Spinal cord (tissue), 10 donors: ENCODE measurements around the gene TPR. TPM values are rescaled to one million over a fixed set of nuclear protein-coding genes. Genes with fewer than 3 reads are reported as not detected.
A peak's percentile ranks its signal among the peaks of the same experiment; 100 is the strongest.

Source experiments
- DNase-seq, 6 donors: peaks; one replicate each; pipeline versions ENCODE4 v3.0.0 to v3.0.0-alpha.2; 2013 to 2015; ENCODE audit warnings: low spot score in 6 of 6, low read depth in 4 of 6
- H3K27ac ChIP-seq: one replicate; pipeline ENCODE4 v1.5.1; 2013; ENCODE audit warnings: low read depth, low read length, control low read depth
- H3K27me3 ChIP-seq: one replicate; pipeline ENCODE4 v1.6.1; 2013; ENCODE audit warnings: low read length; ENCODE audit not compliant: control insufficient read depth, insufficient read depth
- H3K36me3 ChIP-seq: one replicate; pipeline ENCODE4 v1.6.1; 2013; ENCODE audit warnings: low read length; ENCODE audit not compliant: control insufficient read depth, insufficient read depth
- H3K4me1 ChIP-seq: one replicate; pipeline ENCODE4 v1.6.1; 2013; ENCODE audit warnings: low read length; ENCODE audit not compliant: control insufficient read depth, insufficient read depth
- H3K4me3 ChIP-seq: one replicate; pipeline ENCODE4 v1.5.1; 2013; ENCODE audit warnings: low read depth, low read length, control low read depth
- H3K9me3 ChIP-seq: one replicate; pipeline ENCODE4 v1.6.1; 2013; ENCODE audit warnings: low read length; ENCODE audit not compliant: control insufficient read depth, insufficient read depth
- WGBS: methylation state at CpG from one replicate; pipeline ENCODE4 v1.1.5; 2013; ENCODE audit warnings: missing lambda C conversion rate; ENCODE audit not compliant: insufficient coverage; 5-methylcytosine and 5-hydroxymethylcytosine counted together
- polyA plus RNA-seq, 2 donors: library from polyadenylated mRNA; unstranded; fragments of 120-200 nt; gene quantifications; one replicate each; pipeline ENCODE4 v1.2.1, GENCODE V29; 2013; ENCODE audit not compliant: insufficient read length in 2 of 2
- total RNA-seq, 2 donors: library from RNA; depleted of rRNA in 1 of 2; stranded (reverse); fragments of 120-200 nt in 1 of 2; fragments of >200 nt in 1 of 2; gene quantifications; one replicate each; pipeline versions ENCODE4 v1.2.3 to v1.2.4, GENCODE V29; 2013 to 2014
- donor health status: healthy.

Gene TPR
- total and polyA plus RNA-seq, 4 donors: 65.3 to 120 (median 81.4) TPM

DNA sequence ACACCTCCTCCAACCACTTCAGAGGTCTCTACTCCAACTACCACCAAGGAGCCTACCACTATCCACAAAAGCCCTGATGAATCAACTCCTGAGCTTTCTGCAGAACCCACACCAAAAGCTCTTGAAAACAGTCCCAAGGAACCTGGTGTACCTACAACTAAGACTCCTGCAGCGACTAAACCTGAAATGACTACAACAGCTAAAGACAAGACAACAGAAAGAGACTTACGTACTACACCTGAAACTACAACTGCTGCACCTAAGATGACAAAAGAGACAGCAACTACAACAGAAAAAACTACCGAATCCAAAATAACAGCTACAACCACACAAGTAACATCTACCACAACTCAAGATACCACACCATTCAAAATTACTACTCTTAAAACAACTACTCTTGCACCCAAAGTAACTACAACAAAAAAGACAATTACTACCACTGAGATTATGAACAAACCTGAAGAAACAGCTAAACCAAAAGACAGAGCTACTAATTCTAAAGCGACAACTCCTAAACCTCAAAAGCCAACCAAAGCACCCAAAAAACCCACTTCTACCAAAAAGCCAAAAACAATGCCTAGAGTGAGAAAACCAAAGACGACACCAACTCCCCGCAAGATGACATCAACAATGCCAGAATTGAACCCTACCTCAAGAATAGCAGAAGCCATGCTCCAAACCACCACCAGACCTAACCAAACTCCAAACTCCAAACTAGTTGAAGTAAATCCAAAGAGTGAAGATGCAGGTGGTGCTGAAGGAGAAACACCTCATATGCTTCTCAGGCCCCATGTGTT lies 66.6 kb downstream of the TPR start:
- Histone ChIP-seq H3K27me3 (no peaks in the 10 kb centered on the region), H3K9me3 (no peaks in the 10 kb centered on the region), H3K4me3 (no peak overlapping the region), H3K36me3 (no peaks in the 10 kb centered on the region), H3K27ac (no peak overlapping the region), H3K4me1 (no peaks in the 10 kb centered on the region)
- 95% methylated on average over 6 of the region's 6 CpGs for WGBS
- DNase-seq: no peak

- Histone ChIP-seq H3K4me1 (no peaks in the 10 kb centered on the region), H3K36me3 (no peaks in the 10 kb centered on the region), H3K27ac (no peak overlapping the region), H3K9me3 (no peaks in the 10 kb centered on the region), H3K4me3 (no peak overlapping the region), H3K27me3 (no peaks in the 10 kb centered on the region)
- no peak for DNase-seq
- 100% methylated on average over 3 of the region's 6 CpGs for WGBS
Observed at GRCh38 chr1:186307445-186307844, 67.6 kb downstream of the TPR start.

DNA sequence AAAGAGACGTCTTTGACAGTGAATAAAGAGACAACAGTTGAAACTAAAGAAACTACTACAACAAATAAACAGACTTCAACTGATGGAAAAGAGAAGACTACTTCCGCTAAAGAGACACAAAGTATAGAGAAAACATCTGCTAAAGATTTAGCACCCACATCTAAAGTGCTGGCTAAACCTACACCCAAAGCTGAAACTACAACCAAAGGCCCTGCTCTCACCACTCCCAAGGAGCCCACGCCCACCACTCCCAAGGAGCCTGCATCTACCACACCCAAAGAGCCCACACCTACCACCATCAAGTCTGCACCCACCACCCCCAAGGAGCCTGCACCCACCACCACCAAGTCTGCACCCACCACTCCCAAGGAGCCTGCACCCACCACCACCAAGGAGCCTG lies 68.5 kb downstream of the TPR start:
- Histone ChIP-seq H3K36me3 (no peaks in the 10 kb centered on the region), H3K27ac (no peak overlapping the region), H3K27me3 (no peaks in the 10 kb centered on the region), H3K4me1 (no peaks in the 10 kb centered on the region), H3K9me3 (no peaks in the 10 kb centered on the region), H3K4me3 (no peak overlapping the region)
- no peak for DNase-seq
- WGBS: 100% methylated on average over 1 of the region's 3 CpGs

GRCh38 chr1:186304982-186305949 lies 69.8 kb downstream of the TPR start:
- no peaks in the 10 kb centered on the region for H3K36me3 ChIP-seq
- H3K27ac ChIP-seq: no peak overlapping the region
- H3K4me1 ChIP-seq: no peaks in the 10 kb centered on the region
- WGBS: 38% methylated on average over 1 of the region's 6 CpGs
- peak in 1 of 6 donors; percentile 43 for DNase-seq
- no peak overlapping the region for H3K4me3 ChIP-seq
- H3K9me3 ChIP-seq: no peaks in the 10 kb centered on the region
- H3K27me3 ChIP-seq: no peaks in the 10 kb centered on the region

DNA sequence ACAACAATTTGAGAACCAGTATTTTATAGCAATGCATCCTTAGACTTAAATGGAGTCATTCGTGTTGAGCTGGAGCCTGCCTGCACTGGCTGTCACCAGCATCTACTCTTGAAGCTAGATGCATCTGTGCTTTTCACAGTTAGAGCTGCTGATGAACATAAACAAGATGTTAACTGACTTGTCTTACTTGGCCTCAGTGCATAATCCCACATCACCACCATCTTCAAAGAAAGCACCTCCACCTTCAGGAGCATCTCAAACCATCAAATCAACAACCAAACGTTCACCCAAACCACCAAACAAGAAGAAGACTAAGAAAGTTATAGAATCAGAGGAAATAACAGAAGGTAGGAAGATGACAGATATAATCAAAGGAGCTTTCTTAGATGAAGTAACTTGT lies 71.1 kb downstream of the TPR start:
- H3K4me3 ChIP-seq: no peak overlapping the region
- H3K9me3 ChIP-seq: no peaks in the 10 kb centered on the region
- no peaks in the 10 kb centered on the region for H3K36me3 ChIP-seq
- 91% methylated on average over 1 of the region's 2 CpGs for WGBS
- DNase-seq: no peak
- H3K4me1 ChIP-seq: no peaks in the 10 kb centered on the region
- H3K27me3 ChIP-seq: no peaks in the 10 kb centered on the region
- no peak overlapping the region for H3K27ac ChIP-seq

DNA sequence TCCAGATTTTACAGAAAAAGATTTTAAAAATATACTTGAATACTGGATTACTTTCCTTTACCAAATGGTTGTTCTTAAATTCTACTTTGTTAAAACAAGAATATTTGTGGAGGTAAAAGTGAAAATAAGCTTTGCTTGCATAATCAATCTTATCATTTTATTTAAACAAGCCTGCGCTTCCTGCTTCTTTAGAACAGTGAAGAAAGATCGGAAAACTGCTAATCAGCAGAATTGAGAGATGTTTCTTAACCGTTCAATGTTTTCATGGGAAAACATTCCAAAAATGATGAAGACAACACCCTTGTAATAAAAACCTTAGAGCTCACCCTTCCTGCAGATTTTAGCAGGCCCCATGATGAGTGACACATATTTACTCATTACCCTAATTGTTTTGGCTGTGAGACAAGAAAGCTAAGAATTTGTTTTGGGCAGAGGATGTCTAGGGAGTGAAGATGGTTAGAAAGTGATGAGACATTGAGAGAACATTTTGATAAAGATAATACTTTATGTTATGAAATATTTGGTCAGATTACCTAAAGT lies 72.6 kb downstream of the TPR start:
- H3K36me3 ChIP-seq: no peaks in the 10 kb centered on the region
- H3K4me3 ChIP-seq: no peak overlapping the region
- H3K4me1 ChIP-seq: no peaks in the 10 kb centered on the region
- WGBS: no CpG with 5 or more reads among the region's 3 CpGs
- no peaks in the 10 kb centered on the region for H3K27me3 ChIP-seq
- peak in 1 of 6 donors; percentile 15 for DNase-seq
- H3K9me3 ChIP-seq: no peaks in the 10 kb centered on the region
- no peak overlapping the region for H3K27ac ChIP-seq

DNA sequence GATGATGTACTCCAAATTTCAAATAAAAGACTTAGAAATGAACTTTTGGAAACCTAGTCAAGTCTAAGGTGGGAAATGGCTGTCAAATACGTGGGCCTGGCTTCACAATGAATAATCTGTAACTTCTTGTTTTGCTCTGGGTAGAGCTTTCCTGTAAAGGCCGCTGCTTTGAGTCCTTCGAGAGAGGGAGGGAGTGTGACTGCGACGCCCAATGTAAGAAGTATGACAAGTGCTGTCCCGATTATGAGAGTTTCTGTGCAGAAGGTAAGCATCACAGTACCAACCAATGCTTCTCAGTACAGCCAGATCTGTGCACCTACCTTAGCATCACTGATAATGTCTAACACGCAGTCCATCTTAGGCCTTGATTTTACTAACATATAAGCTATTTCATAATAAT lies 73.6 kb downstream of the TPR start:
- no peak overlapping the region for H3K4me3 ChIP-seq
- no peak for DNase-seq
- no peaks in the 10 kb centered on the region for H3K27me3 ChIP-seq
- WGBS: 91% methylated on average over 4 of the region's 7 CpGs
- no peak overlapping the region for H3K27ac ChIP-seq
- H3K9me3 ChIP-seq: no peaks in the 10 kb centered on the region
- no peaks in the 10 kb centered on the region for H3K4me1 ChIP-seq
- H3K36me3 ChIP-seq: no peaks in the 10 kb centered on the region

GRCh38 chr1:186300056-186300455 lies 75.0 kb downstream of the TPR start:
- no peak overlapping the region for H3K4me3 ChIP-seq
- no peaks in the 10 kb centered on the region for H3K36me3 ChIP-seq
- 100% methylated on average over 2 of the region's 6 CpGs for WGBS
- no peaks in the 10 kb centered on the region for H3K9me3 ChIP-seq
- DNase-seq: no peak
- H3K27ac ChIP-seq: no peak overlapping the region
- H3K4me1 ChIP-seq: no peaks in the 10 kb centered on the region
- H3K27me3 ChIP-seq: no peaks in the 10 kb centered on the region

- H3K36me3 ChIP-seq: no peaks in the 10 kb centered on the region
- H3K27me3 ChIP-seq: no peaks in the 10 kb centered on the region
- no peak overlapping the region for H3K4me3 ChIP-seq
- DNase-seq: no peak
- no peak overlapping the region for H3K27ac ChIP-seq
- H3K4me1 ChIP-seq: no peaks in the 10 kb centered on the region
- no CpG with 5 or more reads among the region's 2 CpGs for WGBS
- no peaks in the 10 kb centered on the region for H3K9me3 ChIP-seq
Observed at GRCh38 chr1:186299570-186299969, 75.5 kb downstream of the TPR start.
